Keratinocyte (primary cell): ENCODE results near the gene ACR. TPM values are rescaled to one million over a fixed set of nuclear protein-coding genes. Genes with fewer than 3 reads are reported as not detected.

Experiments
- DNase-seq: peaks from one replicate; pipeline ENCODE4 v3.0.0-alpha.2; 2011; ENCODE audit warnings: low read depth, missing footprints, low spot score
- FAIRE-seq: peaks from 2 replicates; lab custom pipeline; 2011; peaks lifted over from hg19 to GRCh38; lab: Jason Lieb, UNC
- H2AFZ ChIP-seq: 2 replicates; pipeline ENCODE4 v1.6.0; 2012; ENCODE audit warnings: low read length, control low read depth, inconsistent platforms; ENCODE audit not compliant: control insufficient read depth
- H3K27ac ChIP-seq: 2 replicates; pipeline ENCODE4 v1.5.1; 2011; ENCODE audit warnings: low read length; ENCODE audit not compliant: control insufficient read depth, insufficient read depth
- H3K27me3 ChIP-seq: 3 replicates; pipeline ENCODE4 v1.6.0; 2011; ENCODE audit warnings: low read length; ENCODE audit not compliant: control insufficient read depth, insufficient read depth; ENCODE audit errors: extremely low read depth
- H3K36me3 ChIP-seq, 2 experiments: 2 replicates in 1 of 2; 3 replicates in 1 of 2; pipeline ENCODE4 v1.5.1; 2011; ENCODE audit warnings: low read length in 2 of 2, mild to moderate bottlenecking in 1 of 2; ENCODE audit not compliant: control insufficient read depth in 2 of 2, insufficient read depth in 2 of 2; ENCODE audit errors: extremely low read depth in 1 of 2
- H3K4me1 ChIP-seq: 3 replicates; pipeline ENCODE4 v1.5.1; 2011; ENCODE audit warnings: low read length; ENCODE audit not compliant: control insufficient read depth, insufficient read depth; ENCODE audit errors: extremely low read depth
- H3K4me2 ChIP-seq: 3 replicates; pipeline ENCODE4 v1.6.0; 2011; ENCODE audit warnings: low read depth, low read length; ENCODE audit not compliant: control insufficient read depth, insufficient read depth; ENCODE audit errors: extremely low read depth
- H3K4me3 ChIP-seq, 3 experiments: fragments of 200-600 bp in 1 of 3; sonication (generic) in 1 of 3; 2 replicates in 2 of 3; 3 replicates in 1 of 3; pipeline ENCODE4 v1.5.1; 2011 to 2016; ENCODE audit warnings: low read length in 3 of 3, mild to moderate bottlenecking in 3 of 3, control low read depth in 2 of 3, inconsistent platforms in 1 of 3, low read depth in 1 of 3, mixed read lengths in 1 of 3, mixed run types in 1 of 3, moderate library complexity in 1 of 3; ENCODE audit not compliant: control insufficient read depth in 2 of 3, insufficient read depth in 2 of 3; ENCODE audit errors: extremely low read depth in 1 of 3
- H3K79me2 ChIP-seq: 2 replicates; pipeline ENCODE4 v1.6.0; 2012; ENCODE audit warnings: low read length; ENCODE audit not compliant: control insufficient read depth, insufficient read depth
- H3K9ac ChIP-seq: 3 replicates; pipeline ENCODE4 v1.6.0; 2011; ENCODE audit warnings: low read length; ENCODE audit not compliant: control insufficient read depth, insufficient read depth; ENCODE audit errors: extremely low read depth
- H3K9me1 ChIP-seq: 3 replicates; pipeline ENCODE4 v1.6.0; 2011; ENCODE audit warnings: low read length; ENCODE audit not compliant: control insufficient read depth, insufficient read depth; ENCODE audit errors: extremely low read depth
- H3K9me3 ChIP-seq: 2 replicates; pipeline ENCODE4 v1.5.1; 2012; ENCODE audit warnings: low read depth, low read length; ENCODE audit not compliant: control insufficient read depth
- H4K20me1 ChIP-seq: 3 replicates; pipeline ENCODE4 v1.6.0; 2011; ENCODE audit warnings: low read length; ENCODE audit not compliant: control insufficient read depth, insufficient read depth; ENCODE audit errors: extremely low read depth
- CTCF ChIP-seq, 3 experiments: IDR thresholded peaks in 1 of 3; conservative IDR thresholded peaks in 1 of 3; optimal IDR thresholded peaks in 1 of 3; 2 replicates in 2 of 3; 3 replicates in 1 of 3; pipeline versions ENCODE3 to v1.5.1; 2011; ENCODE audit warnings: low read length in 3 of 3, mild to moderate bottlenecking in 3 of 3, moderate library complexity in 2 of 3, control low read depth in 1 of 3, inconsistent platforms in 1 of 3; ENCODE audit not compliant: insufficient read depth in 2 of 3; ENCODE audit errors: extremely low read depth in 1 of 3
- EZH2 ChIP-seq: IDR thresholded peaks from one replicate; pipeline ENCODE4 v1.6.1; 2012; ENCODE audit warnings: inconsistent platforms, mild to moderate bottlenecking, low read length, moderate library complexity
- dilution Hi-C: fragments of 300-500 bp; cut with MboI; formaldehyde crosslinking; loops from one replicate; pipeline ENCODE4 v1.7.0; 2020; ENCODE audit warnings: low sequenced_read_pairs; ENCODE audit not compliant: extremely low pct_ligation_motif_present
- polyA plus RNA-seq, 5 experiments: library from polyadenylated mRNA; depleted of rRNA in 3 of 5; stranded (reverse) in 3 of 5; stranded (forward) in 1 of 5; unstranded in 1 of 5; fragments of >200 nt; gene quantifications; 1 replicate in 1 of 5; 2 replicates in 3 of 5; 3 replicates in 1 of 5; pipeline versions ENCODE4 v1.2.1 to v1.2.3, GENCODE V29; 2011 to 2012; ENCODE audit warnings: missing spikeins in 2 of 5, low read depth in 1 of 5, low replicate concordance in 1 of 5

The ACR gene
- polyA plus RNA-seq, 1 donor (not counting 4 experiments of a cell fraction or from before 2014, with no cell fraction given) = not detected

- H3K27me3 ChIP-seq = peaks cover 4% of the 10 kb centered on the region
- H3K79me2 ChIP-seq = no peaks in the 10 kb centered on the region
- H2AFZ ChIP-seq = no peak overlapping the region
- no peak overlapping the region for H3K27ac ChIP-seq
- no peak for FAIRE-seq
- H4K20me1 ChIP-seq = no peaks in the 10 kb centered on the region
- dilution Hi-C loops = no loop called here
- H3K4me3 ChIP-seq = no peak overlapping the region
- peaks cover 10% of the 10 kb centered on the region for H3K4me1 ChIP-seq
- no peak overlapping the region for H3K9ac ChIP-seq
- TF ChIP-seq CTCF (optimal IDR thresholded peaks at IDR 0.05 in 1 of 3, IDR thresholded peaks at IDR 0.05 in 1 of 3, conservative IDR thresholded peaks at IDR 0.05 in 1 of 3; ENCODE audit: extremely low read depth in 1 of 3, insufficient read depth in 2 of 3, low read length in 3 of 3) (no peak), EZH2 (no peak)
- DNase-seq = no peak
- H3K9me1 ChIP-seq = no peaks in the 10 kb centered on the region
- no peaks in the 10 kb centered on the region for H3K36me3 ChIP-seq
- H3K4me2 ChIP-seq = no peak overlapping the region
- H3K9me3 ChIP-seq = no peaks in the 10 kb centered on the region
Observed at GRCh38 chr22:50728523-50728931, 9.5 kb upstream of the ACR start.

- Histone ChIP-seq H3K4me3 (no peak overlapping the region), H3K27ac (no peak overlapping the region), H3K27me3 (peaks cover 11% of the 10 kb centered on the region), H3K9me3 (no peaks in the 10 kb centered on the region), H3K36me3 (no peaks in the 10 kb centered on the region), H2AFZ (no peak overlapping the region), H3K4me1 (peaks cover 10% of the 10 kb centered on the region), H4K20me1 (no peaks in the 10 kb centered on the region), H3K9me1 (no peaks in the 10 kb centered on the region), H3K9ac (no peak overlapping the region), H3K79me2 (no peaks in the 10 kb centered on the region), H3K4me2 (no peak overlapping the region)
- dilution Hi-C loops = no loop called here
- FAIRE-seq = no peak
- TF ChIP-seq EZH2 (no peak), CTCF (optimal IDR thresholded peaks at IDR 0.05 in 1 of 3, IDR thresholded peaks at IDR 0.05 in 1 of 3, conservative IDR thresholded peaks at IDR 0.05 in 1 of 3; ENCODE audit: extremely low read depth in 1 of 3, insufficient read depth in 2 of 3, low read length in 3 of 3) (no peak)
- DNase-seq = no peak
Observed at GRCh38 chr22:50729391-50730012, 8.5 kb upstream of the ACR start.
